HepG2 (cell line): ENCODE results near the gene GALR3. TPM values are rescaled to one million over a fixed set of nuclear protein-coding genes. Genes with fewer than 3 reads are reported as not detected.

ENCODE experiments used
- ATAC-seq: fragments of 200-7000 bp; cut with Tn5 transposase; 3 replicates; pipeline ENCODE4 v1.9.1; 2020; ENCODE audit warnings: mild to moderate bottlenecking, moderate library complexity
- BruUV-seq: library from RNA; stranded (reverse); fragments of 400-500 nt; replicated peaks from 2 replicates; lab custom pipeline; 2021; lab: Mats Ljungman, UMichigan
- CTCF ChIA-PET: fragments of 300-600 bp; formaldehyde crosslinking; extraction: SDS; loops from one replicate; lab custom pipeline; 2021; ENCODE audit warnings: low total read pairs, inconsistent platforms, low intra/inter-chr PET ratio; lab: Yijun Ruan, JAX
- POLR2A ChIA-PET: fragments of 350-600 bp; sonication (Branson Sonifier 250); formaldehyde crosslinking; loops from one replicate; lab custom pipeline; 2020; ENCODE audit warnings: antibody characterized with exemption, inconsistent platforms; lab: Yijun Ruan, JAX
- DNase-seq: peaks from one replicate; pipeline ENCODE4 v3.0.0-alpha.2; 2015; ENCODE audit warnings: low spot score
- FAIRE-seq: peaks from 3 replicates; lab custom pipeline; 2011; peaks lifted over from hg19 to GRCh38; lab: Jason Lieb, UNC
- H2AFZ ChIP-seq: one replicate; pipeline ENCODE4 v1.6.1; 2011; ENCODE audit warnings: low read length, inconsistent platforms
- H3K27ac ChIP-seq: fragments of 300-600 bp; 3 replicates; pipeline ENCODE4 v1.8.0; 2011; ENCODE audit warnings: mixed run types, mild to moderate bottlenecking, mixed read lengths, low read length, inconsistent platforms; ENCODE audit not compliant: insufficient read depth; ENCODE audit errors: extremely low read length
- H3K27me3 ChIP-seq, 2 experiments: fragments of 200-600 bp in 1 of 2; 2 replicates in 1 of 2; 3 replicates in 1 of 2; pipeline versions ENCODE4 v1.6.0 to v1.8.0; 2011; ENCODE audit warnings: low read length in 2 of 2, mild to moderate bottlenecking in 2 of 2, moderate library complexity in 2 of 2, inconsistent platforms in 1 of 2; ENCODE audit not compliant: insufficient read depth in 2 of 2, control insufficient read depth in 1 of 2
- H3K36me3 ChIP-seq, 2 experiments: fragments of 200-600 bp in 1 of 2; replicated peaks in 1 of 2; 2 replicates in 1 of 2; 3 replicates in 1 of 2; pipeline versions ENCODE4 v1.5.1 to v1.8.0; 2011; ENCODE audit warnings: low read length in 2 of 2, inconsistent platforms in 1 of 2; ENCODE audit not compliant: insufficient read depth in 2 of 2, control insufficient read depth in 1 of 2
- H3K4me1 ChIP-seq: 2 replicates; pipeline ENCODE4 v1.5.1; 2012; ENCODE audit warnings: low read length, inconsistent platforms; ENCODE audit not compliant: insufficient read depth
- H3K4me2 ChIP-seq: 2 replicates; pipeline ENCODE4 v1.6.0; 2011; ENCODE audit warnings: low read depth, low read length, inconsistent platforms
- H3K4me3 ChIP-seq, 3 experiments: fragments of 200-600 bp in 1 of 3; sonication (generic), shearing (Covaris generic) in 1 of 3; replicated peaks in 1 of 3; 2 replicates each; pipeline ENCODE4 v1.5.1; 2011 to 2016; ENCODE audit warnings: low read length in 3 of 3, inconsistent platforms in 2 of 3, low read depth in 2 of 3, mild to moderate bottlenecking in 2 of 3, control low read depth in 1 of 3, mixed read lengths in 1 of 3; ENCODE audit not compliant: insufficient read depth in 1 of 3
- H3K79me2 ChIP-seq: one replicate; pipeline ENCODE4 v1.6.1; 2011; ENCODE audit warnings: low read length, inconsistent platforms; ENCODE audit not compliant: insufficient read depth
- H3K9ac ChIP-seq: 2 replicates; pipeline ENCODE4 v1.6.0; 2011; ENCODE audit warnings: mild to moderate bottlenecking, low read depth, low read length, inconsistent platforms; ENCODE audit not compliant: insufficient read depth
- H3K9me3 ChIP-seq: 2 replicates; pipeline ENCODE4 v1.5.1; 2012; ENCODE audit warnings: mild to moderate bottlenecking, low read length
- H4K20me1 ChIP-seq: 2 replicates; pipeline ENCODE4 v1.6.0; 2011; ENCODE audit warnings: inconsistent platforms, mild to moderate bottlenecking, low read length, moderate library complexity; ENCODE audit not compliant: insufficient read depth
- CREB3 ChIP-seq: sonication (generic); formaldehyde crosslinking; IDR thresholded peaks from 2 replicates; pipeline ENCODE4 v1.5.0; 2020; ENCODE audit warnings: missing genetic modification reagents
- HDAC1 ChIP-seq: sonication (generic); formaldehyde crosslinking; IDR thresholded peaks from 2 replicates; pipeline ENCODE4 v1.5.1; 2020; ENCODE audit warnings: mild to moderate bottlenecking, missing genetic modification reagents
- HES4 ChIP-seq: sonication (generic); formaldehyde crosslinking; IDR thresholded peaks from 2 replicates; pipeline ENCODE4 v1.9.0; 2021; ENCODE audit warnings: mild to moderate bottlenecking, missing genetic modification reagents, borderline replicate concordance
- MIXL1 ChIP-seq: IDR thresholded peaks from 2 replicates; pipeline ENCODE4 v1.6.1; 2016
- NFKB2 ChIP-seq: sonication (generic); formaldehyde crosslinking; IDR thresholded peaks from 2 replicates; pipeline ENCODE4 v1.4.0; 2020; ENCODE audit warnings: missing genetic modification reagents, borderline replicate concordance
- NONO ChIP-seq, 2 experiments: fragments of 450-650 bp in 1 of 2; sonication (generic) in 1 of 2; formaldehyde crosslinking in 1 of 2; IDR thresholded peaks in 1 of 2; conservative IDR thresholded peaks in 1 of 2; 2 replicates each; pipeline versions ENCODE4 v1.6.1 to v1.8.0; 2017 to 2022; ENCODE audit warnings: mild to moderate bottlenecking in 1 of 2, missing genetic modification reagents in 1 of 2, moderate library complexity in 1 of 2
- POLR2AphosphoS5 ChIP-seq: IDR thresholded peaks from 2 replicates; pipeline ENCODE4 v1.6.1; 2012; ENCODE audit warnings: low read depth, low read length
- ZBTB7A ChIP-seq: sonication (generic); formaldehyde crosslinking; IDR thresholded peaks from 2 replicates; pipeline ENCODE4 v1.8.0; 2022; ENCODE audit warnings: mild to moderate bottlenecking, missing genetic modification reagents
- ZC3H4 ChIP-seq: sonication (generic); formaldehyde crosslinking; IDR thresholded peaks from 2 replicates; pipeline ENCODE4 v1.4.0; 2020; ENCODE audit warnings: missing genetic modification reagents, borderline replicate concordance
- ZNF260 ChIP-seq: sonication (generic); formaldehyde crosslinking; IDR thresholded peaks from 2 replicates; pipeline ENCODE4 v1.4.0; 2020; ENCODE audit warnings: missing genetic modification reagents, low read depth, mild to moderate bottlenecking, borderline replicate concordance
- ZNF768 ChIP-seq: sonication (generic); formaldehyde crosslinking; IDR thresholded peaks from 2 replicates; pipeline ENCODE4 v1.4.0; 2020; ENCODE audit warnings: missing genetic modification reagents
- WGBS: methylation state at CpG from one replicate; pipeline ENCODE4 v1.1.6; 2017; ENCODE audit warnings: low lambda C conversion rate; 5-methylcytosine and 5-hydroxymethylcytosine counted together
- in situ Hi-C: cut with HindIII; loops from 2 replicates; pipeline ENCODE4 v1.10.0; 2017; ENCODE audit warnings: low pct_unique_long_range_greater_than_20kb; ENCODE audit not compliant: extremely low pct_ligation_motif_present
- intact Hi-C: fragments of 100-400 bp; cut with micrococcal nuclease; formaldehyde crosslinking; loops from one replicate; pipeline ENCODE4 v1.10.0; 2022; ENCODE audit not compliant: unreplicated experiment
- polyA plus RNA-seq, 8 experiments: library from polyadenylated mRNA; depleted of rRNA in 3 of 8; stranded (reverse) in 7 of 8; unstranded in 1 of 8; fragments of >200 nt; fragmentation: Illumina TruSeq in 4 of 8; extraction: Trizol in 4 of 8; gene quantifications; 2 replicates each; pipeline versions ENCODE4 v1.2.1 to v1.2.3, GENCODE V29; 2011 to 2016; ENCODE audit warnings: low read depth in 4 of 8, missing spikeins in 1 of 8, mixed read lengths in 1 of 8; ENCODE audit not compliant: insufficient read depth in 1 of 8
- total RNA-seq, 5 experiments: library from RNA; depleted of rRNA; stranded (reverse); fragments of >200 nt; fragmentation: Illumina TruSeq; extraction: Trizol; gene quantifications; 2 replicates each; pipeline ENCODE4 v1.2.3, GENCODE V29; 2016; ENCODE audit warnings: low read depth in 1 of 5
- TF ChIP-seq, protein P1 (sequence below), 2 experiments: fragments of 450-650 bp in 1 of 2; sonication (generic) in 1 of 2; formaldehyde crosslinking in 1 of 2; IDR thresholded peaks; 2 replicates each; pipeline versions ENCODE4 v1.6.1 to v1.8.0; 2016 to 2022; ENCODE audit warnings: antibody characterized with exemption in 1 of 2, mild to moderate bottlenecking in 1 of 2, missing genetic modification reagents in 1 of 2

GALR3 gene
- total and polyA plus RNA-seq, 2 of the 13 experiments (the other 11 are each of a cell fraction or from before 2014, with no cell fraction given) = 0.13 TPM; not detected in 1

DNA sequence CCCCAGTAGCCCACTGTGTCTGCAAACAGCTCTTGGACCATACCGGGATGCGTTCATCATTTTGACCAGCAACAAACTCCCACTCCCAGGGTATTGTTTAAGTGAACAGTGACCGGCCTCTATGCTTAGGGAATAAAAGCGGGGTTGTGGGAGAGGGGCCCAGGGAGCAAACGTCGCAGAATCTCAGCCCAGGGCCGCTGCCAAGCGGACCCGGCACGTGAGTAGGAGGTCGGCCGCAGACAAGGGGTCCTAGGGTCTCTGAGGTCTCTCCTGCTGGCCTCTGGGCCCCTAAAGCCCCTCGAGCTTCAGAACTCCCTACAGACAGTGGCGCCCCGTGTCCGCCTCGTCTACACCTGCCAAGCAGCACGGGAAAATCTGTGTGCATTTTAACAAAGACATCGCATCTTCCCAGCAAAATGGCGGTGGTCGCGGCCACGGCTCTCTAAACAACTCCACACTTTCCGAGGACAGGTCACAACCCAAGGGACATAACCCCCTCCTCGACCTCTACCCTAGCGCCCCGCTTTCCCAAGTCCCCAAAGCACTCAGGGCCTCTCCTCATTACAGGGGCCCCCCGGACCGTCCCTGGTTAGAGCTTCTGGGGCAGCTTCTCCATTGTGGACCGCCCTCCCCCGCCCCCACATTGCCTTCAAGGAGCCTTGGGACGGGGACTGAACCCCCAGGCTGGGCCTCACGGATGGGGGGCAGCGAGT lies 19.4 kb upstream of the GALR3 start:
- DNase-seq (no peak), ATAC-seq (peak; percentile 7), FAIRE-seq (no peak)
- Histone ChIP-seq H3K4me2 (peak overlapping the region; percentile 97), H3K27ac (peak overlapping the region; percentile 77), H3K79me2 (peaks cover 25% of the 10 kb centered on the region), H3K4me1 (peaks cover 23% of the 10 kb centered on the region), H3K9me3 (no peaks in the 10 kb centered on the region), H3K36me3 (no peaks in the 10 kb centered on the region), H3K4me3 (peak overlapping the region; percentile 78 to 95 (median 93)), H3K27me3 (no peaks in the 10 kb centered on the region; a peak in 1 of 5 replicates), H3K9ac (peak overlapping the region; percentile 88), H4K20me1 (peaks cover 34% of the 10 kb centered on the region; the same call in 1 of the 2 replicates), H2AFZ (no peak overlapping the region)
- ChIA-PET CTCF (no interaction called here), POLR2A (interaction anchor here (0.6 to 8.6 kb wide), 20 partner anchors 9 to 258 kb away, joined by 3 to 127 read pairs (median 8); partner anchors contain the start of genes ANKRD54, C22orf23, GGA1 and MICALL1)
- in situ Hi-C loops = no loop called here
- intact Hi-C loops = loop anchor here (2.0 to 10.0 kb wide), 3 partner anchors 21 to 149 kb away; partner anchors contain the start of gene PDXP
- BruUV-seq = no TSS peak
- WGBS = 0% methylated on average over 18 of the region's 34 CpGs
- TF ChIP-seq, protein P1, sequence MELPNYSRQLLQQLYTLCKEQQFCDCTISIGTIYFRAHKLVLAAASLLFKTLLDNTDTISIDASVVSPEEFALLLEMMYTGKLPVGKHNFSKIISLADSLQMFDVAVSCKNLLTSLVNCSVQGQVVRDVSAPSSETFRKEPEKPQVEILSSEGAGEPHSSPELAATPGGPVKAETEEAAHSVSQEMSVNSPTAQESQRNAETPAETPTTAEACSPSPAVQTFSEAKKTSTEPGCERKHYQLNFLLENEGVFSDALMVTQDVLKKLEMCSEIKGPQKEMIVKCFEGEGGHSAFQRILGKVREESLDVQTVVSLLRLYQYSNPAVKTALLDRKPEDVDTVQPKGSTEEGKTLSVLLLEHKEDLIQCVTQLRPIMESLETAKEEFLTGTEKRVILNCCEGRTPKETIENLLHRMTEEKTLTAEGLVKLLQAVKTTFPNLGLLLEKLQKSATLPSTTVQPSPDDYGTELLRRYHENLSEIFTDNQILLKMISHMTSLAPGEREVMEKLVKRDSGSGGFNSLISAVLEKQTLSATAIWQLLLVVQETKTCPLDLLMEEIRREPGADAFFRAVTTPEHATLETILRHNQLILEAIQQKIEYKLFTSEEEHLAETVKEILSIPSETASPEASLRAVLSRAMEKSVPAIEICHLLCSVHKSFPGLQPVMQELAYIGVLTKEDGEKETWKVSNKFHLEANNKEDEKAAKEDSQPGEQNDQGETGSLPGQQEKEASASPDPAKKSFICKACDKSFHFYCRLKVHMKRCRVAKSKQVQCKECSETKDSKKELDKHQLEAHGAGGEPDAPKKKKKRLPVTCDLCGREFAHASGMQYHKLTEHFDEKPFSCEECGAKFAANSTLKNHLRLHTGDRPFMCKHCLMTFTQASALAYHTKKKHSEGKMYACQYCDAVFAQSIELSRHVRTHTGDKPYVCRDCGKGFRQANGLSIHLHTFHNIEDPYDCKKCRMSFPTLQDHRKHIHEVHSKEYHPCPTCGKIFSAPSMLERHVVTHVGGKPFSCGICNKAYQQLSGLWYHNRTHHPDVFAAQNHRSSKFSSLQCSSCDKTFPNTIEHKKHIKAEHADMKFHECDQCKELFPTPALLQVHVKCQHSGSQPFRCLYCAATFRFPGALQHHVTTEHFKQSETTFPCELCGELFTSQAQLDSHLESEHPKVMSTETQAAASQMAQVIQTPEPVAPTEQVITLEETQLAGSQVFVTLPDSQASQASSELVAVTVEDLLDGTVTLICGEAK (IDR thresholded peaks at IDR 0.05) = no peak
- TF ChIP-seq, protein P1 (CRISPR knock-in tag; IDR thresholded peaks at IDR 0.05) = no peak
- TF ChIP-seq ZC3H4 (CRISPR knock-in tag) (peak; percentile 77; the same call in 1 of the 2 replicates), CREB3 (CRISPR knock-in tag) (0 out of 2 replicates have a peak, but pooled peaks have one; percentile 70), NFKB2 (peak; percentile 44; the same call in 1 of the 2 replicates), ZBTB7A (CRISPR knock-in tag) (0 out of 2 replicates have a peak, but pooled peaks have one; percentile 25), HES4 (CRISPR knock-in tag) (no peak), MIXL1 (no peak), POLR2AphosphoS5 (peak; percentile 30; the same call in 1 of the 2 replicates), ZNF260 (CRISPR knock-in tag) (no peak), HDAC1 (0 out of 2 replicates have a peak, but pooled peaks have one; percentile 1), NONO (IDR thresholded peaks at IDR 0.05) (no peak), NONO (CRISPR knock-in tag; conservative IDR thresholded peaks at IDR 0.05) (0 out of 2 replicates have a peak, but pooled peaks have one; percentile 21), ZNF768 (CRISPR knock-in tag) (no peak)
